Subcutaneous abdominal adipose tissue (tissue), 5 donors: ENCODE results near the gene OR14A2.
"Not testable (repeated sequence)": the region's sequence is repeated elsewhere in the genome, so short reads cannot be mapped to it uniquely, and the experiment has no call there.

Experiments used
- H3K27ac ChIP-seq: one replicate; pipeline ENCODE4 v1.7.0; 2013; ENCODE audit warnings: low read depth, mild to moderate bottlenecking, inconsistent platforms, low read length, moderate library complexity
- H3K27me3 ChIP-seq, 5 donors: one replicate each; pipeline ENCODE4 v1.7.0; 2013; ENCODE audit warnings: low read length in 5 of 5, inconsistent platforms in 1 of 5; ENCODE audit not compliant: control insufficient read depth in 5 of 5, insufficient read depth in 4 of 5
- H3K36me3 ChIP-seq, 5 donors: one replicate each; pipeline ENCODE4 v1.7.0; 2013; ENCODE audit warnings: low read length in 5 of 5; ENCODE audit not compliant: control insufficient read depth in 5 of 5, insufficient read depth in 5 of 5
- H3K4me1 ChIP-seq, 5 donors: one replicate each; pipeline ENCODE4 v1.7.0; 2013; ENCODE audit warnings: low read length in 5 of 5, mild to moderate bottlenecking in 3 of 5, moderate library complexity in 1 of 5; ENCODE audit not compliant: control insufficient read depth in 5 of 5, insufficient read depth in 5 of 5
- H3K4me3 ChIP-seq, 5 donors: one replicate each; pipeline ENCODE4 v1.7.0; 2013; ENCODE audit warnings: low read length in 5 of 5, low read depth in 1 of 5
- H3K9ac ChIP-seq, 5 donors: one replicate each; pipeline ENCODE4 v1.7.0; 2013; ENCODE audit warnings: low read length in 5 of 5, mild to moderate bottlenecking in 4 of 5, moderate library complexity in 3 of 5
- H3K9me3 ChIP-seq, 5 donors: one replicate each; pipeline ENCODE4 v1.7.0; 2013; ENCODE audit warnings: low read length in 5 of 5; ENCODE audit not compliant: control insufficient read depth in 5 of 5
- donor health status: healthy.
- donor health status: healthy.
- donor health status: healthy.
- donor health status: healthy.
- donor health status: healthy.

The OR14A2 gene

DNA sequence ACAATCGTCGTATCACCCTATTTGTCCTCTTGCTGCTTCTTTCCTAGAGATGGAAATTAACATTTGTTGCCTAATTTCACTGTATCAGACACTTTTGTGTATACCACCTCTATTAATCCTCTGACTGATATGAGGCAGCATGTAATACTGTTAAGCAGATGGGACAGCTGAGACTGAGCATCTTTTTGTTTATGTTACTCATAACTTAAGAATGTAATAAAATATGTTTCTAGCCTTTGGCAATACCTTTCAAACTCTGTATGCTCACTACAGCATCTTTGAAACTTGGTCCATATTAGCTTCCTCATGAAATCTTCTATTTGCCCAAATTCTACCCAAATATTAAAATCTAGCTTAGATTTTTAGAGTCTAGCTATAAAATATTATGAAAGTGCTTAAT, 7.2 kb downstream of the OR14A2 start:
- no peak overlapping the region for H3K4me3 ChIP-seq
- peaks cover 0 to 4% (median 0%) of the 10 kb centered on the region in 5 donors for H3K9me3 ChIP-seq
- H3K4me1 ChIP-seq, result no peaks in the 10 kb centered on the region
- no peak overlapping the region for H3K9ac ChIP-seq
- H3K27ac ChIP-seq, result no peak overlapping the region
- no peaks in the 10 kb centered on the region for H3K36me3 ChIP-seq
- H3K27me3 ChIP-seq, result no peaks in the 10 kb centered on the region

DNA sequence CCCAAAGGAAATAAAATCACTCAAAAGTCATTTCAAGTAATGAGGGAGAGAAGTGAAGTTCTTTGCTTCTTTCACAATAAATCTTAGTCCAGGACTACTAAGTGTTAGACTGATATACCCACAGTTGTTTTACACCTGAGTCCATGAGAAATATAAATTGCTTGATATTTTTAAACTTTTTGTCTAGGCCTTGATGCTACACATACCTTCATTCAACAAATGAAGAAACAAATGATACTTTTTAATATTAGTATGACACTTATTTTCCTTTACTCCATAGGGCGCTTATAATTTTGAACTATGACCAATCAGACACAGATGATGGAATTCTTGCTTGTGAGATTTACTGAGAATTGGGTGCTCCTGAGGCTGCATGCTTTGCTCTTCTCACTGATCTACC, 9.6 kb downstream of the OR14A2 start, which contains the start of gene OR14K1:
OR14K1 (plus strand) TSS at position 301 of the 400 bp plus-strand sequence; CDS start at position 301, 0 bp downstream.
- Histone ChIP-seq H3K9me3 (peaks cover 0 to 6% (median 2%) of the 10 kb centered on the region in 5 donors), H3K36me3 (no peaks in the 10 kb centered on the region), H3K9ac (no peak within 1 kb of the TSS), H3K4me3 (no peak within 1 kb of the TSS), H3K27ac (no peak within 1 kb of the TSS), H3K4me1 (no peaks in the 10 kb centered on the region), H3K27me3 (no peaks in the 10 kb centered on the region)

DNA sequence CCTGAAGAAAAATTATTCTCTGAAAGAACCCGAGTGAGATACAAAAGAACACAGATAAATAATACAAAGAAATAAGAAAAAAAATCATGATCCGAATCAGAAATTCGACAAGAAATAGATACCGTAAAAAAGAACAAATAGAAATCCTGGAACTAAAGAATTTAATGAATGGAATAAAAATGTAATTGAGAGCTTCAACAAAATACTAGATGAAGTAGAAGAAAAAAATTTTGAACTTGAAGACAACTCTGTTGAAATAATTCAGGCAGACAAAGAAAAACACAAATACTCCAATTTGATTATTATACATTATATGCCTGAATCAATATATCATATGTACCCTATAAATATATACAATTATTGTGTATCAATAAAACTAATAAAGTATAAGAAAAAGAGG, 26.7 kb downstream of the OR14A2 start:
- no peaks in the 10 kb centered on the region for H3K36me3 ChIP-seq
- H3K4me3 ChIP-seq, result no peak overlapping the region
- no peak overlapping the region for H3K9ac ChIP-seq
- H3K4me1 ChIP-seq, result no peaks in the 10 kb centered on the region
- H3K27ac ChIP-seq, result no peak overlapping the region
- no peaks in the 10 kb centered on the region for H3K27me3 ChIP-seq
- peaks cover 0 to 14% (median 7%) of the 10 kb centered on the region in 5 donors for H3K9me3 ChIP-seq

GRCh38 chr1:247716546-247716945, 31.4 kb downstream of the OR14A2 start, which contains the start of gene OR6F1:
Gene OR6F1 (minus strand): TSS chr1:247716646. CDS start chr1:247712755, 3,891 bp downstream.
- no peak within 1 kb of the TSS for H3K9ac ChIP-seq
- H3K4me3 ChIP-seq, result no peak within 1 kb of the TSS
- peaks cover 0 to 10% (median 7%) of the 10 kb centered on the region in 5 donors for H3K9me3 ChIP-seq
- H3K27me3 ChIP-seq, result no peaks in the 10 kb centered on the region
- no peak within 1 kb of the TSS for H3K27ac ChIP-seq
- H3K36me3 ChIP-seq, result no peaks in the 10 kb centered on the region
- H3K4me1 ChIP-seq, result no peaks in the 10 kb centered on the region

GRCh38 chr1:247713753-247714152, 34.2 kb downstream of the OR14A2 start:
- no peak overlapping the region for H3K4me3 ChIP-seq
- H3K36me3 ChIP-seq, result no peaks in the 10 kb centered on the region
- H3K27me3 ChIP-seq, result no peaks in the 10 kb centered on the region
- H3K9ac ChIP-seq, result no peak overlapping the region
- no peaks in the 10 kb centered on the region for H3K4me1 ChIP-seq
- no peak overlapping the region for H3K27ac ChIP-seq
- H3K9me3 ChIP-seq, result peaks cover 0 to 7% (median 0%) of the 10 kb centered on the region in 5 donors

GRCh38 chr1:247710681-247711080, 37.3 kb downstream of the OR14A2 start:
- not testable (repeated sequence) for H3K27me3 ChIP-seq, H3K36me3 ChIP-seq, H3K4me1 ChIP-seq, H3K4me3 ChIP-seq, H3K27ac ChIP-seq, H3K9me3 ChIP-seq, H3K9ac ChIP-seq

DNA sequence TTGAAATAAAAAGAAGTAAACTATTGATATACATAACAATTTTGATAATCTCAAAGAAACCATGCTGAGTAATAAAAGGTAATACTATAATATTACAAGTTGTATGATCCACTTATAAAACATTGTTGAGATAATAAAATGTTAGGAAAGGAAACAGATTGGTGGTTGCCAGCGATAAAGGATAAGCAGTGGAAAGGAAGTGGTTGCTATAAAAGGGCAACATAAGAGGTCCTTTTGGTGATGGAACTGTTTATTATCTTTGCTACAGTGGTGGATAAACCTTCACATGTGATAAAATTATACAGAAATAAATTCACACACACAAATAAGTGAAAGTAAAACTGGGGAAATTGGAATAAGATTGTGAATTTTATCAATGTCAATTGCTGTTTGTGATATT, 46.6 kb downstream of the OR14A2 start:
- H3K9ac ChIP-seq, result no peak overlapping the region
- H3K36me3 ChIP-seq, result no peaks in the 10 kb centered on the region
- no peaks in the 10 kb centered on the region for H3K27me3 ChIP-seq
- no peak overlapping the region for H3K4me3 ChIP-seq
- H3K27ac ChIP-seq, result no peak overlapping the region
- peaks cover 0 to 10% (median 0%) of the 10 kb centered on the region in 5 donors for H3K9me3 ChIP-seq
- no peaks in the 10 kb centered on the region for H3K4me1 ChIP-seq

DNA sequence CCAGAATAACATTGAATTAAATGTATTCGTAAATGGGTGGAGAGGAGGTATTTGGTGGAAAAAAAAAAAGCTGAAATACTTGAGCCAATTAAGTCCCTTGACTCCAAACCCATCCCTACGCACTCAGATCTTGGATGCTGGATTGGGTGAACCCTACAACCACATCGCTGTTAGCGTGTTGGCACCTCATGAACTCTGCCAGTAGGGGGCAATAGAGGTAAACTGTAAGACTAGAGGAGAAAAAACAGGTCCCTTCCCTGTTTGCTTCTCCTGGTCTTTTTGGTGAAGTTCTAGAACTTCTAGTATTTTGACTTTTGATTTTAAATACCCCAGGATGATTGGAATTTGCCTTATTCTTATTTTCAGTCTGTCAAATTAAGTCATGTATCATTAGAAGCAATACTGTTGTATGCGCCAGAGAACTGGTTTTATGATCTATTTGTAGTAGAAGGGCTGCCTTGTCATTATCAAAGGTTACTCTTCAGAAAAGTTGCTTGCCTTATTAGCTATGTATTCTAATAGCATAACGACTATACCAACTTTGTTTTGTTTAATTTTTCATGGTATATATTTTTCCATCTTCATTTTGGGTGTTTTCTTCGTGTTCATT, 66.5 kb downstream of the OR14A2 start:
- Histone ChIP-seq H3K9ac (no peak overlapping the region), H3K36me3 (no peaks in the 10 kb centered on the region), H3K27me3 (no peaks in the 10 kb centered on the region), H3K27ac (no peak overlapping the region), H3K4me1 (no peaks in the 10 kb centered on the region), H3K4me3 (no peak overlapping the region), H3K9me3 (no peaks in the 10 kb centered on the region)

- Histone ChIP-seq H3K27ac (no peak overlapping the region), H3K36me3 (no peaks in the 10 kb centered on the region), H3K27me3 (no peaks in the 10 kb centered on the region), H3K9ac (no peak overlapping the region), H3K4me1 (no peaks in the 10 kb centered on the region), H3K9me3 (no peaks in the 10 kb centered on the region), H3K4me3 (no peak overlapping the region)
Measured at GRCh38 chr1:247680171-247680570, 67.8 kb downstream of the OR14A2 start.

DNA sequence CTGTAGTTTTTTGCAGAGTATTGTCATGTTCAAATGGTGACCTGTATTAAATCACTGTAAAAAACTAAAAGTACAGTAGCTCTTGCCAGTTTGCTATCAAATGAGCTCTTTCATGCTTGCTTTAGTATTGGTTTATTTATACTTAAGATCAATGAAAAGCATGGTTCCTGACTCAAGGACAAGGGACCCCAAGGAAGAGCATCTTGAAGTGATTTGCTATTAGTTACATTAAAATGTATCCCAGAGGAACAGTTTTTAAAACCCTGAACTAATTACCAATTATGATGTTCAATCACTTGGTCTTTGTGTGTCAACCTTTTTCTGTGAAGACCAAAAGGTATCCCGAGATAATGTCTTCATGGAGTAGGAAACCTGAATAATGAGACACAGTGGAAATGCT, 68.3 kb downstream of the OR14A2 start, which contains the start of gene OR13G1:
OR13G1 (minus strand) TSS at position 101 of the 400 bp plus-strand sequence. CDS start 6,698 bp downstream, outside the sequence.
- Histone ChIP-seq H3K9me3 (no peaks in the 10 kb centered on the region), H3K9ac (no peak within 1 kb of the TSS), H3K27ac (no peak within 1 kb of the TSS), H3K36me3 (no peaks in the 10 kb centered on the region), H3K4me3 (no peak within 1 kb of the TSS), H3K4me1 (no peaks in the 10 kb centered on the region), H3K27me3 (no peaks in the 10 kb centered on the region)
